Skeletal muscle tissue (tissue), 4 donors: Measurements from ENCODE around the gene IL17RD. TPM values are rescaled to one million over a fixed set of nuclear protein-coding genes. Genes with fewer than 3 reads are reported as not detected.

Experiments used
- H3K27ac ChIP-seq: one replicate; pipeline ENCODE4 v1.7.0; 2013; ENCODE audit warnings: mild to moderate bottlenecking, low read depth, low read length, inconsistent platforms
- H3K27me3 ChIP-seq, 3 donors: one replicate each; pipeline ENCODE4 v1.7.0; 2013; ENCODE audit warnings: low read length in 3 of 3; ENCODE audit not compliant: control insufficient read depth in 3 of 3, insufficient read depth in 3 of 3
- H3K36me3 ChIP-seq, 3 donors: one replicate each; pipeline ENCODE4 v1.7.0; 2013; ENCODE audit warnings: low read length in 3 of 3; ENCODE audit not compliant: control insufficient read depth in 3 of 3, insufficient read depth in 3 of 3
- H3K4me1 ChIP-seq, 3 donors: one replicate each; pipeline ENCODE4 v1.7.0; 2013; ENCODE audit warnings: low read length in 3 of 3, mild to moderate bottlenecking in 3 of 3; ENCODE audit not compliant: control insufficient read depth in 3 of 3, insufficient read depth in 3 of 3
- H3K4me3 ChIP-seq, 3 donors: one replicate each; pipeline ENCODE4 v1.7.0; 2013; ENCODE audit warnings: low read length in 3 of 3
- H3K9ac ChIP-seq, 3 donors: one replicate each; pipeline ENCODE4 v1.7.0; 2013; ENCODE audit warnings: low read length in 3 of 3, mild to moderate bottlenecking in 3 of 3, moderate library complexity in 2 of 3, low read depth in 1 of 3
- H3K9me3 ChIP-seq, 3 donors: one replicate each; pipeline ENCODE4 v1.7.0; 2013; ENCODE audit warnings: low read length in 3 of 3; ENCODE audit not compliant: control insufficient read depth in 3 of 3
- total RNA-seq: library from RNA; depleted of rRNA; stranded (reverse); fragments of >200 nt; gene quantifications from one replicate; pipeline ENCODE4 v1.2.3, GENCODE V29; 2014
- donor health status: Osteomylitis.

IL17RD gene
- total RNA-seq, 1 donor from 2014 or later = 18.8 TPM

- Histone ChIP-seq H3K9me3 (no peaks in the 10 kb centered on the region), H3K27me3 (peaks cover 0 to 3% (median 0%) of the 10 kb centered on the region in 3 donors), H3K36me3 (no peaks in the 10 kb centered on the region), H3K4me1 (no peaks in the 10 kb centered on the region), H3K27ac (no peak overlapping the region), H3K9ac (no peak overlapping the region), H3K4me3 (no peak overlapping the region)
Observed at GRCh38 chr3:57120040-57120439, 45.1 kb downstream of the IL17RD start.

GRCh38 chr3:57118254-57118653 lies 46.9 kb downstream of the IL17RD start:
- Histone ChIP-seq H3K4me3 (no peak overlapping the region), H3K4me1 (no peaks in the 10 kb centered on the region), H3K9ac (no peak overlapping the region), H3K27me3 (peaks cover 0 to 3% (median 0%) of the 10 kb centered on the region in 3 donors), H3K36me3 (no peaks in the 10 kb centered on the region), H3K9me3 (no peaks in the 10 kb centered on the region), H3K27ac (no peak overlapping the region)

- H3K9ac ChIP-seq = no peak overlapping the region
- no peaks in the 10 kb centered on the region for H3K36me3 ChIP-seq
- no peak overlapping the region for H3K27ac ChIP-seq
- no peaks in the 10 kb centered on the region for H3K9me3 ChIP-seq
- H3K4me1 ChIP-seq = no peaks in the 10 kb centered on the region
- H3K27me3 ChIP-seq = no peaks in the 10 kb centered on the region
- no peak overlapping the region for H3K4me3 ChIP-seq
Observed at GRCh38 chr3:57116501-57116900, 48.7 kb downstream of the IL17RD start.

- Histone ChIP-seq H3K27me3 (peaks cover 0 to 4% (median 3%) of the 10 kb centered on the region in 3 donors), H3K9ac (no peak overlapping the region), H3K36me3 (peaks cover 0 to 10% (median 0%) of the 10 kb centered on the region in 3 donors), H3K4me3 (no peak overlapping the region), H3K9me3 (no peaks in the 10 kb centered on the region), H3K27ac (no peak overlapping the region), H3K4me1 (no peaks in the 10 kb centered on the region)
Observed at GRCh38 chr3:57112206-57112605, 52.9 kb downstream of the IL17RD start.

- Histone ChIP-seq H3K4me1 (no peaks in the 10 kb centered on the region), H3K27ac (no peak overlapping the region), H3K4me3 (no peak overlapping the region), H3K36me3 (peaks cover 0 to 10% (median 0%) of the 10 kb centered on the region in 3 donors), H3K9me3 (no peaks in the 10 kb centered on the region), H3K9ac (no peak overlapping the region), H3K27me3 (peaks cover 0 to 4% (median 3%) of the 10 kb centered on the region in 3 donors)
Observed at GRCh38 chr3:57110798-57111197, 54.4 kb downstream of the IL17RD start.

- Histone ChIP-seq H3K27ac (no peak overlapping the region), H3K9me3 (no peaks in the 10 kb centered on the region)
Observed at GRCh38 chr3:57110214-57110613, 54.9 kb downstream of the IL17RD start.

GRCh38 chr3:57109437-57110199 lies 55.5 kb downstream of the IL17RD start:
- H3K4me3 ChIP-seq = no peak overlapping the region
- H3K4me1 ChIP-seq = no peaks in the 10 kb centered on the region
- H3K27ac ChIP-seq = no peak overlapping the region
- H3K9me3 ChIP-seq = no peaks in the 10 kb centered on the region
- H3K27me3 ChIP-seq = peaks cover 0 to 4% (median 3%) of the 10 kb centered on the region in 3 donors
- H3K36me3 ChIP-seq = peaks cover 0 to 10% (median 0%) of the 10 kb centered on the region in 3 donors
- no peak overlapping the region for H3K9ac ChIP-seq

More at GRCh38 chr3:57110214-57110613, 54.9 kb downstream of the IL17RD start:
- H3K4me1 ChIP-seq = no peaks in the 10 kb centered on the region
- peaks cover 0 to 10% (median 0%) of the 10 kb centered on the region in 3 donors for H3K36me3 ChIP-seq
- H3K4me3 ChIP-seq = no peak overlapping the region
- H3K9ac ChIP-seq = no peak overlapping the region
- peaks cover 0 to 4% (median 3%) of the 10 kb centered on the region in 3 donors for H3K27me3 ChIP-seq

GRCh38 chr3:57108684-57109083 lies 56.5 kb downstream of the IL17RD start:
- no peaks in the 10 kb centered on the region for H3K4me1 ChIP-seq
- H3K4me3 ChIP-seq = no peak overlapping the region
- no peak overlapping the region for H3K27ac ChIP-seq
- no peak overlapping the region for H3K9ac ChIP-seq
- peaks cover 0 to 4% (median 3%) of the 10 kb centered on the region in 3 donors for H3K27me3 ChIP-seq
- H3K9me3 ChIP-seq = no peaks in the 10 kb centered on the region
- peaks cover 0 to 10% (median 0%) of the 10 kb centered on the region in 3 donors for H3K36me3 ChIP-seq

- Histone ChIP-seq H3K27ac (no peak overlapping the region), H3K36me3 (peaks cover 0 to 10% (median 0%) of the 10 kb centered on the region in 3 donors), H3K27me3 (peaks cover 0 to 3% (median 0%) of the 10 kb centered on the region in 3 donors), H3K4me3 (no peak overlapping the region), H3K4me1 (no peaks in the 10 kb centered on the region), H3K9ac (no peak overlapping the region), H3K9me3 (no peaks in the 10 kb centered on the region)
Observed at GRCh38 chr3:57105585-57105984, 59.6 kb downstream of the IL17RD start.

GRCh38 chr3:57100046-57100695 lies 65.0 kb downstream of the IL17RD start:
- peaks cover 0 to 6% (median 0%) of the 10 kb centered on the region in 3 donors for H3K36me3 ChIP-seq
- no peaks in the 10 kb centered on the region for H3K9me3 ChIP-seq
- no peak overlapping the region for H3K9ac ChIP-seq
- H3K4me3 ChIP-seq = no peak overlapping the region
- H3K4me1 ChIP-seq = peaks cover 0 to under 1% (median 0%) of the 10 kb centered on the region in 3 donors
- H3K27ac ChIP-seq = no peak overlapping the region
- H3K27me3 ChIP-seq = no peaks in the 10 kb centered on the region
